Activated naive CD4-positive, alpha-beta T cell treated with anti-CD3 and anti-CD28 coated beads for 36 hours (primary cell): ENCODE results near the gene TMEM132D. TPM values are rescaled to one million over a fixed set of nuclear protein-coding genes. Genes with fewer than 3 reads are reported as not detected.

ENCODE experiments used
- CTCF ChIA-PET: fragments of 350-600 bp; sonication (Branson Sonifier 250); formaldehyde crosslinking; loops from one replicate; lab custom pipeline; 2021; ENCODE audit warnings: antibody characterized with exemption; lab: Charles Lee
- DNase-seq: peaks from one replicate; pipeline ENCODE4 v3.0.0-alpha.2; 2020
- H3K27ac Mint-ChIP-seq: one replicate; pipeline ENCODE4 v1.8.0; 2021; ENCODE audit warnings: mild to moderate bottlenecking, mixed read lengths
- H3K27me3 Mint-ChIP-seq: one replicate; pipeline ENCODE4 v1.8.0; 2021; ENCODE audit warnings: low read depth, mixed read lengths
- H3K36me3 Mint-ChIP-seq: one replicate; pipeline ENCODE4 v1.8.0; 2021; ENCODE audit warnings: low read depth, mixed read lengths
- H3K4me1 Mint-ChIP-seq: one replicate; pipeline ENCODE4 v1.8.0; 2021; ENCODE audit warnings: low read depth, mixed read lengths
- H3K4me3 Mint-ChIP-seq: one replicate; pipeline ENCODE4 v1.8.0; 2021; ENCODE audit warnings: mild to moderate bottlenecking, moderate library complexity, mixed read lengths
- H3K9me3 Mint-ChIP-seq: one replicate; pipeline ENCODE4 v1.8.0; 2021; ENCODE audit warnings: mixed read lengths
- intact Hi-C: fragments of 100-400 bp; cut with micrococcal nuclease; formaldehyde crosslinking; loops from one replicate; pipeline ENCODE4 v1.15.1; 2023
- total RNA-seq, 2 experiments: library from RNA; stranded (reverse); gene quantifications; one replicate each; pipeline ENCODE4 v1.2.3, GENCODE V29; 2021

Gene TMEM132D
- total RNA-seq, 2 experiments from 2014 or later: not detected

GRCh38 chr12:129109174-129110001 is 794.4 kb downstream of the TMEM132D start:
- DNase-seq: no peak
- Mint-ChIP-seq H3K4me1 (no peaks in the 10 kb centered on the region), H3K4me3 (no peak overlapping the region), H3K27ac (no peak overlapping the region), H3K36me3 (no peaks in the 10 kb centered on the region), H3K27me3 (no peaks in the 10 kb centered on the region), H3K9me3 (peaks cover 6% of the 10 kb centered on the region)
- intact Hi-C loops: no loop called here
- CTCF ChIA-PET: no interaction called here

GRCh38 chr12:129106772-129107171 is 797.1 kb downstream of the TMEM132D start:
- Mint-ChIP-seq H3K4me3 (no peak overlapping the region), H3K27me3 (peaks cover 3% of the 10 kb centered on the region)

GRCh38 chr12:129103231-129103630 is 800.6 kb downstream of the TMEM132D start:
- Mint-ChIP-seq H3K9me3 (peaks cover 10% of the 10 kb centered on the region), H3K27ac (no peak overlapping the region), H3K27me3 (peaks cover 3% of the 10 kb centered on the region), H3K4me3 (no peak overlapping the region), H3K36me3 (no peaks in the 10 kb centered on the region), H3K4me1 (no peaks in the 10 kb centered on the region)
- CTCF ChIA-PET: no interaction called here
- intact Hi-C loops: no loop called here
- no peak for DNase-seq

More at GRCh38 chr12:129106772-129107171, 797.1 kb downstream of the TMEM132D start:
- CTCF ChIA-PET: no interaction called here
- Mint-ChIP-seq H3K4me1 (no peaks in the 10 kb centered on the region), H3K36me3 (no peaks in the 10 kb centered on the region), H3K27ac (no peak overlapping the region), H3K9me3 (peaks cover 10% of the 10 kb centered on the region)
- intact Hi-C loops: no loop called here
- no peak for DNase-seq

GRCh38 chr12:129102233-129102632 is 801.6 kb downstream of the TMEM132D start:
- H3K9me3 Mint-ChIP-seq: peaks cover 10% of the 10 kb centered on the region
- no peak overlapping the region for H3K27ac Mint-ChIP-seq
- H3K27me3 Mint-ChIP-seq: peaks cover 3% of the 10 kb centered on the region
- DNase-seq: no peak
- CTCF ChIA-PET: no interaction called here
- no peaks in the 10 kb centered on the region for H3K4me1 Mint-ChIP-seq
- no peaks in the 10 kb centered on the region for H3K36me3 Mint-ChIP-seq
- H3K4me3 Mint-ChIP-seq: no peak overlapping the region
- intact Hi-C loops: no loop called here

DNA sequence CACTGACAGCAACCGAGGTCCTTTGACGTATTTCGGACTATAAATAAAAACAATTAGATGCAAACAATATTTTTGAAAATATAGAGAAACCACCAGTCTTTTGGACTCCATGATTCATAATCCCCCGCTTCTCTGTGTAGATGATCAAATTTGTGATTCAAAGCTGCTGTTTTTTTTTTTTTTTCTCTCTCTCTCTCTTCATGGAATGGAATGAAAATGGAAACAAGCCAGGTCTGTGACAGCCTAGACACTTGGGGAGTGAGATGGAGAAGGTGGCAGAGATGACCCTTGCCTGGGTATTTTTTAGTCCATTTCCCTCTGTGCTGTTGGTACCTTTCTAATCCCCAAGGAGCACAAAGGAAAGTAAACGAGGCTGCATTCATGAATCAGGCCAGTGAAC is 802.0 kb downstream of the TMEM132D start:
- no peaks in the 10 kb centered on the region for H3K36me3 Mint-ChIP-seq
- intact Hi-C loops: no loop called here
- CTCF ChIA-PET: no interaction called here
- H3K27me3 Mint-ChIP-seq: peaks cover 3% of the 10 kb centered on the region
- H3K27ac Mint-ChIP-seq: no peak overlapping the region
- H3K4me1 Mint-ChIP-seq: no peaks in the 10 kb centered on the region
- H3K4me3 Mint-ChIP-seq: no peak overlapping the region
- no peak for DNase-seq
- peaks cover 9% of the 10 kb centered on the region for H3K9me3 Mint-ChIP-seq

GRCh38 chr12:129101404-129101803 is 802.4 kb downstream of the TMEM132D start:
- Mint-ChIP-seq H3K27ac (no peak overlapping the region), H3K4me3 (no peak overlapping the region), H3K4me1 (no peaks in the 10 kb centered on the region), H3K27me3 (peaks cover 3% of the 10 kb centered on the region), H3K36me3 (no peaks in the 10 kb centered on the region), H3K9me3 (peaks cover 5% of the 10 kb centered on the region)
- CTCF ChIA-PET: no interaction called here
- intact Hi-C loops: no loop called here
- no peak for DNase-seq

DNA sequence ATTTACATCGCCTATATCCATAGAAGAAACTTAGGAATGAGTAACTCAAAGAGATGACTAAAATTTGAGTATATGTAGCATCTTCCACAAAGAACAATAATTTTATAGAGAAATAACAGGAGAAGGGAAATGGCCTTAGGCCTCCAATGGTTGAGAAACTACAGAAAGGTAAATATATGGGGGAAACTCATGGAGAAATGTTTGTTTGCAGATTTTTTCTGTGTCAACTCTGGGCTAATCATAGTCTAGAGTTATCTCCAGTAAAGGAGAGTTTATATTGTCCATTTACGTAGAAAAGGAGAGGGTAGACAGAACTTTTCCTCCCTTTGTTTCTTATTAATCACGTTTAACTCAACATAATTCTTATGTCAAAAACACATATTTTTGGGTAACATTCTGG is 806.4 kb downstream of the TMEM132D start:
- no peak overlapping the region for H3K4me3 Mint-ChIP-seq
- intact Hi-C loops: no loop called here
- peaks cover 3% of the 10 kb centered on the region for H3K27me3 Mint-ChIP-seq
- no peak for DNase-seq
- no peaks in the 10 kb centered on the region for H3K4me1 Mint-ChIP-seq
- peaks cover 2% of the 10 kb centered on the region for H3K9me3 Mint-ChIP-seq
- H3K36me3 Mint-ChIP-seq: no peaks in the 10 kb centered on the region
- CTCF ChIA-PET: no interaction called here
- H3K27ac Mint-ChIP-seq: no peak overlapping the region

GRCh38 chr12:129096968-129097367 is 806.9 kb downstream of the TMEM132D start:
- Mint-ChIP-seq H3K36me3 (no peaks in the 10 kb centered on the region), H3K4me1 (no peaks in the 10 kb centered on the region), H3K27me3 (no peaks in the 10 kb centered on the region), H3K27ac (no peak overlapping the region), H3K9me3 (peaks cover 2% of the 10 kb centered on the region), H3K4me3 (no peak overlapping the region)
- DNase-seq: no peak
- intact Hi-C loops: no loop called here
- CTCF ChIA-PET: no interaction called here

- no peak overlapping the region for H3K4me3 Mint-ChIP-seq
- H3K27ac Mint-ChIP-seq: no peak overlapping the region
- H3K36me3 Mint-ChIP-seq: no peaks in the 10 kb centered on the region
- CTCF ChIA-PET: interaction anchor here (0.6 kb wide), 1 partner anchor 311 kb away, joined by 4 read pairs; no protein-coding TSS in a partner anchor
- intact Hi-C loops: no loop called here
- no peaks in the 10 kb centered on the region for H3K4me1 Mint-ChIP-seq
- no peaks in the 10 kb centered on the region for H3K27me3 Mint-ChIP-seq
- no peak for DNase-seq
- peaks cover 2% of the 10 kb centered on the region for H3K9me3 Mint-ChIP-seq
These were observed 807.6 kb downstream of the TMEM132D start for GRCh38 chr12:129096184-129096583.

GRCh38 chr12:129089576-129089975 is 814.2 kb downstream of the TMEM132D start:
- Mint-ChIP-seq H3K4me3 (no peak overlapping the region), H3K9me3 (peaks cover 2% of the 10 kb centered on the region), H3K27me3 (no peaks in the 10 kb centered on the region), H3K27ac (no peak overlapping the region), H3K4me1 (no peaks in the 10 kb centered on the region), H3K36me3 (no peaks in the 10 kb centered on the region)
- CTCF ChIA-PET: no interaction called here
- intact Hi-C loops: no loop called here
- no peak for DNase-seq

DNA sequence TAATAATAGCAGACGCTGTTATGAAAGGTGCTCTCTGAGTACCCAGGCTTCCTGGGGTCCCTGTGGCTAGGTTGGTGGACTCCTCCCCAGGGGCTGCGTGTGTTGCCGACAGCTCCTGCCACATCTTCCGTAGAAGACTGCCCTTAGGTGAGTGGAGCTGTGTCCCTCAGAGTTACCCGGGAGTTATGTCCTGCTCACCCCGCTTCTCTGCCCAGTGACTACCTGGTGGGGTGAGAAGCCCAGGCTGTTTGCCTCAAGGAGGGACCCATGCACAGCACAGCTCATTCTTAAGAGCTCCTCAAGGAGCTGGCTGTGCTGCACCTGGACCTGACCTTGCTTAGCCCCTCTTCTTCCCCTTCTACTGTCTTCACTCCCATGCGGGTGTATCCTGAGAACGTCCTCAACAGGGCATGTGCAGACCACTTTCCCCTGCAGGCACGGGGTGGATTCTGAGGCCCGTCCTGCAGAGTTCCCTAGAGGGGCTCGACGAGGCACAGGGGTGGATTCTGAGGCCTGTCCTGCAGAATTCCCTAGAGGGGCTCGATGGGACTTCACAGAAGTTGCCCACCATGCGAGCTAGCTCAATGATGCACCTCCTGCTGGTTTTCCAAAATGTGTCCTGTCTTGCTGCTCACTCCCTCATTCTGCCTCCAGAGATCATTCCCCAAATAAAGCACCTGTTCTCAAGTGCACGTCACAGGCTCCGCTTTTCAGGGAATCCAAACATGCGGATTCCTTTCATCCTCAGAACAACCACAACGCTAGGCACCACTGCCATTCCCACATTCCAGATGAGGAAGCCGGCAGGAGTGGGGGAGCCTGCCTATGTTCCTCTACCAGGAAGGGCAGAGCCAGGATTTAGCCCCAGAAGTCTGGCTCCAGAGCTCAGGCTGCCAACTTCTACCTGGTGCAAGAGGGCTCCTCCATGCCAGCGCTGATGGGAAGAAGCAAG is 818.7 kb downstream of the TMEM132D start:
- CTCF ChIA-PET: no interaction called here
- Mint-ChIP-seq H3K27me3 (no peaks in the 10 kb centered on the region), H3K9me3 (no peaks in the 10 kb centered on the region), H3K36me3 (no peaks in the 10 kb centered on the region), H3K4me1 (no peaks in the 10 kb centered on the region), H3K27ac (no peak overlapping the region), H3K4me3 (no peak overlapping the region)
- DNase-seq: no peak
- intact Hi-C loops: no loop called here

DNA sequence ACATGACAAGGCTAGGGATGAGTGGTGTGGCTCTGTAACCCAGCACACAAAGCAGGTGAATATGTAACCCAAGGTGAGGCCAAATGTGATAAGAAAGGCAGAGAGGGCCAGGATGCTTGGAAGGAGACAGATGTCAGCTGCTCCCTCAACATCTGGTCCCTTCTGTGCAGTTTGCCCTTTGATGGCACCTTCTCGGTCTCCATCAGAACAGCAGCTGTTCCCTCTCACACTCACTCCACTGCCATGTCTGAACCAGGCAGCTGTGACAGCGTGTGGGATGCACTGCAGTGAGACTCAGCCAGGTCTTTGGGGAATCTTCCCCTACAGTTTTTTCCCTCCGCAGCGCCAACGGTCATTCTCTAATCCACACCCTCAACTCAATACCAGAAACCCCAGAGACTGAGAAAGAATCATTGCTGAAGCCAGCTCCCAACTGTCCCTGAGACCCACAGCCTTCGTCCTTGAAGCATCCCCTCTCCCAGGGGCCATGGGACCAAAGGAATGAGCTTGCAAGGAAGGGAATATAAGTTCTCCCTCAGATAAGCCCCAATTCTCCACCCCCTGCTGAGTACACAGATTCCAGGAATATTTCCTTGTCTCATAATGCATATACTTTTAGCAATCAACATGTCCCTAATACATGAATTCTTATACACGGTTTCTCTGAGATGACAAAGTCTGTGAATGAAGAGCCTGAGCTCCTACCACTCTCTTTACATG is 820.5 kb downstream of the TMEM132D start:
- no peak overlapping the region for H3K27ac Mint-ChIP-seq
- no peaks in the 10 kb centered on the region for H3K9me3 Mint-ChIP-seq
- intact Hi-C loops: no loop called here
- no peak for DNase-seq
- H3K4me1 Mint-ChIP-seq: no peaks in the 10 kb centered on the region
- H3K27me3 Mint-ChIP-seq: no peaks in the 10 kb centered on the region
- H3K36me3 Mint-ChIP-seq: no peaks in the 10 kb centered on the region
- CTCF ChIA-PET: no interaction called here
- H3K4me3 Mint-ChIP-seq: no peak overlapping the region
